Type B pancreatic cell (in vitro differentiated cells): ENCODE results near the gene RASSF4. TPM values are rescaled to one million over a fixed set of nuclear protein-coding genes. Genes with fewer than 3 reads are reported as not detected.

Experiments
- DNase-seq: peaks from one replicate; pipeline ENCODE4 v3.0.0; 2021; ENCODE audit warnings: mixed read lengths; ENCODE audit not compliant: unreplicated experiment; ENCODE audit errors: extremely low spot score
- H3K27ac Mint-ChIP-seq: 2 replicates; pipeline ENCODE4 v1.8.0; 2021; ENCODE audit warnings: mild to moderate bottlenecking, mixed read lengths
- H3K27me3 Mint-ChIP-seq: 2 replicates; pipeline ENCODE4 v1.8.0; 2021; ENCODE audit warnings: mixed read lengths
- H3K36me3 Mint-ChIP-seq: 2 replicates; pipeline ENCODE4 v1.8.0; 2021; ENCODE audit warnings: mixed read lengths
- H3K4me1 Mint-ChIP-seq: one replicate; pipeline ENCODE4 v1.8.0; 2021; ENCODE audit warnings: mixed read lengths; ENCODE audit not compliant: unreplicated experiment
- H3K4me3 Mint-ChIP-seq: 2 replicates; pipeline ENCODE4 v1.8.0; 2021; ENCODE audit warnings: mild to moderate bottlenecking, mixed read lengths
- H3K9me3 Mint-ChIP-seq: 2 replicates; pipeline ENCODE4 v1.8.0; 2021; ENCODE audit warnings: mixed read lengths
- CTCF ChIP-seq: fragments of 200-600 bp; sonication (generic); conservative IDR thresholded peaks from 2 replicates; pipeline ENCODE4 v1.5.0; 2021; ENCODE audit warnings: antibody characterized with exemption, mild to moderate bottlenecking
- total RNA-seq: library from RNA; stranded (reverse); gene quantifications from 2 replicates; pipeline ENCODE4 v1.2.1, GENCODE V29; 2021; ENCODE audit warnings: low replicate concordance

The RASSF4 gene
- total RNA-seq, 1 donor from 2014 or later: 27.9 TPM

DNA sequence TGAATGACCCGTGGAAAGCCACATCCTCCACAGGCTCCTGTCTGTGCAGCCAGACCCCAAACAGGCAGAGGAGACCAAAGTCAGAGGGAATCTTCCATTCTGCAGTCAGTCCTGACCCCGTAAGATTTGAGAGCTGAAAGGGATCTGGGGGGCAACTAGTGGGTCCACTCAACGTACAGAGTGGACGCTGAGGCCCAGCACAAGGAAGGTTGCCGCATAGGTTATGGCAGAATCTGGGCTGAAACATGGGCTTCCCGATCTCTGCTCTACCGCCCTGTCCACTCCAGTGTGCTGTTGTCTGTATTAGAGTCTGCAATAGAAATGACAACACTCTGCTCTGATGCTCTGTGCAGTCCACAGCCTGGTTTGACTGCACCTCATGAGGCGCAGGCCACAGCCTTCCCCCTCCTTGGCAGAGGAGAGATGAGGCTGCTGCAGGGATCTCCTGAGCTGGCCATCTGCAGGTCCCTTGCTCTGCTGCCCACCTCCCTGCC is 33.2 kb downstream of the RASSF4 start:
- Mint-ChIP-seq H3K36me3 (peaks cover 14% of the 10 kb centered on the region), H3K4me1 (peaks cover 33% of the 10 kb centered on the region), H3K9me3 (no peaks in the 10 kb centered on the region), H3K27ac (no peak overlapping the region), H3K4me3 (no peak overlapping the region), H3K27me3 (no peaks in the 10 kb centered on the region)
- TF ChIP-seq CTCF: no peak
- no peak for DNase-seq

DNA sequence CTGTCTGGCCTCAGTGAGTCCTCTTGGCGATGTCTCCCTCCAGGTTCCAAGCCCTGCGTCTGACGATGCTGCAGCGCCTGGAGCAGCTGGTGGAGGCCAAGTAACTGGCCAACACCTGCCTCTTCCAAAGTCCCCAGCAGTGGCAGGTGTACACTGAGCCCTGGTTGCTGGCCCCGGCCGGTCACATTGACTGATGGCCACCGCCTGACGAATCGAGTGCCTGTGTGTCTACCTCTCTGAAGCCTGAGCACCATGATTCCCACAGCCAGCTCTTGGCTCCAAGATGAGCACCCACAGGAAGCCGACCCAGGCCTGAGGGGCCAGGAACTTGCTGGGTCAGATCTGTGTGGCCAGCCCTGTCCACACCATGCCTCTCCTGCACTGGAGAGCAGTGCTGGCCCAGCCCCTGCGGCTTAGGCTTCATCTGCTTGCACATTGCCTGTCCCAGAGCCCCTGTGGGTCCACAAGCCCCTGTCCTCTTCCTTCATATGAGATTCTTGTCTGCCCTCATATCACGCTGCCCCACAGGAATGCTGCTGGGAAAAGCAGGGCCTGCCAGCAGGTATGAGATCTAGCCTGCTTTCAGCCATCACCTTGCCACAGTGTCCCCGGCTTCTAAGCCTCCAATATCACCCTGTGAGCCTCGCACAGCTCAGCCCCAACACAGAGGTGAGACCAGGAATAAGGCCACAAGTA is 33.8 kb downstream of the RASSF4 start:
- no peak for DNase-seq
- Mint-ChIP-seq H3K36me3 (peaks cover 12% of the 10 kb centered on the region), H3K27me3 (no peaks in the 10 kb centered on the region), H3K9me3 (no peaks in the 10 kb centered on the region), H3K4me3 (no peak overlapping the region), H3K27ac (peak overlapping the region; percentile 83), H3K4me1 (peaks cover 33% of the 10 kb centered on the region)
- no peak for TF ChIP-seq CTCF

DNA sequence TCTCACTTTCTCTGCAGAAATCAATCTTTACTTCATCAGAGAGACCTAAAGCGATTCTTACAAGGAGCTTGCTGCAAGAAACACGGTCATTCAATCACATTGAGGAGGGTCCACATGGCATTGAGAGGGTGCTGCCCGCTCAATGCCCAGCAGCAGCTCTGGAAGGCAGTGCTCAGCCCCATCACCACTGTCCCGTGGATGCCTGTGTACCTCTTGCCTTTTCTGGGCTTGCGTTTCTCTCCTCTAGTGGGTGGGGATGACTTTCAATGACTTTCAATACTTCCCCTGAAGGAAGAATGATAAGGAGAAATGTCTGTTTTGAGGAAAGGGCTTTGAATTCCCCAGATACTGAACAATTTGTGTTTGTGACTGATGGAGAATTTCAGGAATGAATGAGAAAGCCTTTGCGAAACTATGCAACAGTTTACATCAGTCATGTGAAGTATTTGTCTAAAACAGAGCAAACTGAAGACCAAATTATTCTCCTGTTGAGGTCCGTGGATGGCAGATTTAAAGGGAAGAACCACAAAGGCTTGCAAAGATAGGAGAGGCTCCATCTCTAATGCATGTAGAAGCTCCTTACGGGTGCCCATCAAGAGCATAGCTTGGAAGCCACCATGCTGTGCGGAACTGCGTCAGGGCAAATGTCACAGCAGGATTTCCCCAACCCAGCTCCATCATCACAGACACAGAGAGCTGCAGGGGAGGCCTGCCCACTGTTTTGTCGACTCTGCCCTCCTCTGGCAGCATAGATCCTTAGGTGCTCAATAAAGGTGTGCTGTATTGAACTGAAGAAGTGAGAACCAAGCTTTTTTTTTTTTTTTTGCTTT is 34.5 kb downstream of the RASSF4 start:
- Mint-ChIP-seq H3K4me1 (peaks cover 33% of the 10 kb centered on the region), H3K9me3 (no peaks in the 10 kb centered on the region), H3K27me3 (no peaks in the 10 kb centered on the region), H3K27ac (peak overlapping the region; percentile 83), H3K4me3 (no peak overlapping the region), H3K36me3 (peaks cover 8% of the 10 kb centered on the region)
- no peak for DNase-seq
- TF ChIP-seq CTCF: no peak

DNA sequence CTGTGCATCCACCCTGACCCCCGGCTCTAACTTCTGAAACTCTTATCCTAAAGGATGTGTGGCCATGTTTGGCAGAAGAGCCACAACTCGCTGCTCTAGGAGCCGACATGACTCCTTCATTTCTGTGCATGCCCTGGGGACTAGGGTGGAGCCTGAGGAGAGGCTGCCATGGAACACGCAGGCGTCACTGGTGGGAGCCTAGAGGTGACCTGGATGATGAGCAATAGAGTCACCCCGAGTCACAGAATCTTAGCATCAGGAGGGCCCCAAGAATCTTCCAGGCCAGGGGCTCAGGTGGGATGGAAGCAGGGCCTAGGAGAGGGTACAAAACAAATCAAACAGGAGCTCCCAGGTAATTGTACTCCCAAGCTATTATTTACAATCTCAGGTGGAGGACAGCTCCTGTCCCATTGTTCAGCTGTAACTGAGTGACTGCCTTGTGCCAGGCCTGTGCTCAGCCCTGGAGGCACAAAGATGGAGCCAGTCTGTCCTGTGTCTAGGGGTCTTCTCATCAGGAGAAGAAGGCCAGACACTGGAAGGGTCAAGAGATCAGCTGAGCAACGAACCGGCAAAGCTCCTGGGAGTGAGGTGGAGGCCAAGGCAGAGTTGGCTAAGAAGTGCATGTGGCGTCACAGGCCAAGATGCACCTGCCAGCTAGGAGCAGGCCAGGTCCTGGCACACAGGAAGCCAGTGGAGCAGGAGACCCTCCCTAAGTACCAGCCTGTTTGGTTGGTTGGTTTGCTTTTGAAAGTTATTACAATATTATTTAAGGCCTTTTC is 35.3 kb downstream of the RASSF4 start:
- Mint-ChIP-seq H3K27ac (peak overlapping the region; percentile 83), H3K4me3 (no peak overlapping the region), H3K27me3 (no peaks in the 10 kb centered on the region), H3K4me1 (peaks cover 25% of the 10 kb centered on the region), H3K36me3 (peaks cover 8% of the 10 kb centered on the region), H3K9me3 (no peaks in the 10 kb centered on the region)
- no peak for DNase-seq
- TF ChIP-seq CTCF: no peak

- TF ChIP-seq CTCF: no peak
- H3K9me3 Mint-ChIP-seq: no peaks in the 10 kb centered on the region
- H3K36me3 Mint-ChIP-seq: peaks cover 3% of the 10 kb centered on the region
- peak overlapping the region; percentile 49 for H3K4me3 Mint-ChIP-seq
- DNase-seq: no peak
- H3K4me1 Mint-ChIP-seq: peaks cover 25% of the 10 kb centered on the region
- no peaks in the 10 kb centered on the region for H3K27me3 Mint-ChIP-seq
- H3K27ac Mint-ChIP-seq: peak overlapping the region; percentile 83
Observed at GRCh38 chr10:44995581-44995913, 35.9 kb downstream of the RASSF4 start.
